Hepatocyte (in vitro differentiated cells): Measurements from ENCODE around the gene TMEM192. TPM values are rescaled to one million over a fixed set of nuclear protein-coding genes. Genes with fewer than 3 reads are reported as not detected.

Source experiments
- DNase-seq: peaks from one replicate; pipeline ENCODE4 v3.0.0-alpha.2; 2016; ENCODE audit warnings: low spot score
- H2AFZ ChIP-seq: fragments of 200-600 bp; sonication (generic); 2 replicates; pipeline ENCODE4 v1.6.0; 2016; ENCODE audit warnings: antibody characterized with exemption, mild to moderate bottlenecking
- H3K27ac ChIP-seq: fragments of 200-600 bp; sonication (generic); 2 replicates; pipeline ENCODE4 v1.5.1; 2016; ENCODE audit warnings: mild to moderate bottlenecking
- H3K27me3 ChIP-seq: fragments of 200-600 bp; sonication (generic); 2 replicates; pipeline ENCODE4 v1.6.1; 2016
- H3K36me3 ChIP-seq: fragments of 200-600 bp; sonication (generic); replicated peaks from 2 replicates; pipeline ENCODE4 v1.5.1; 2016; ENCODE audit warnings: low read depth; ENCODE audit not compliant: insufficient read depth
- H3K4me1 ChIP-seq: fragments of 200-600 bp; sonication (generic); 2 replicates; pipeline ENCODE4 v1.5.1; 2016; ENCODE audit warnings: mild to moderate bottlenecking, moderate library complexity; ENCODE audit not compliant: insufficient read depth
- H3K4me2 ChIP-seq: fragments of 200-600 bp; sonication (generic); 2 replicates; pipeline ENCODE4 v1.6.0; 2016
- H3K4me3 ChIP-seq: fragments of 200-600 bp; sonication (generic); 2 replicates; pipeline ENCODE4 v1.5.1; 2016; ENCODE audit warnings: mild to moderate bottlenecking
- H3K79me2 ChIP-seq: fragments of 200-600 bp; sonication (generic); 2 replicates; pipeline ENCODE4 v1.6.0; 2017; ENCODE audit warnings: mild to moderate bottlenecking
- H3K9me2 ChIP-seq: fragments of 200-600 bp; sonication (generic); replicated peaks from 2 replicates; pipeline ENCODE4 v1.6.0; 2017; ENCODE audit warnings: mild to moderate bottlenecking; ENCODE audit not compliant: insufficient read depth
- H3K9me3 ChIP-seq: fragments of 200-600 bp; sonication (generic); 2 replicates; pipeline ENCODE4 v1.5.1; 2016; ENCODE audit warnings: low read depth, mild to moderate bottlenecking
- H4K20me1 ChIP-seq: fragments of 200-600 bp; sonication (generic); 2 replicates; pipeline ENCODE4 v1.6.0; 2016; ENCODE audit warnings: mild to moderate bottlenecking; ENCODE audit not compliant: insufficient read depth, poor library complexity, severe bottlenecking
- CTCF ChIP-seq: fragments of 200-600 bp; sonication (generic); IDR thresholded peaks from 2 replicates; pipeline ENCODE4 v1.5.1; 2016; ENCODE audit warnings: antibody characterized with exemption, mild to moderate bottlenecking; ENCODE audit not compliant: poor library complexity
- EZH2 ChIP-seq: fragments of 200-600 bp; sonication (generic); IDR thresholded peaks from 2 replicates; pipeline ENCODE4 v1.6.1; 2016; ENCODE audit warnings: antibody characterized with exemption, mild to moderate bottlenecking, borderline replicate concordance
- EZH2phosphoT487 ChIP-seq: fragments of 200-600 bp; sonication (generic); IDR thresholded peaks from one replicate; pipeline ENCODE4 v1.6.1; 2018; ENCODE audit warnings: antibody characterized with exemption, mild to moderate bottlenecking, low read depth, moderate library complexity; ENCODE audit not compliant: unreplicated experiment, severe bottlenecking
- WGBS: methylation state at CpG from one replicate; pipeline ENCODE4 v1.1.6; 2016; ENCODE audit warnings: low lambda C conversion rate; ENCODE audit errors: missing lambda C conversion rate; 5-methylcytosine and 5-hydroxymethylcytosine counted together
- polyA plus RNA-seq: library from polyadenylated mRNA; unstranded; fragments of >200 nt; fragmentation: Nextera tagmentation; extraction: Ambion mirVana; gene quantifications from 2 replicates; pipeline ENCODE4 v1.2.1, GENCODE V29; 2016
- total RNA-seq: library from RNA; depleted of rRNA; stranded (reverse); fragments of >200 nt; gene quantifications from 2 replicates; pipeline ENCODE4 v1.2.3, GENCODE V29; 2014

The TMEM192 gene
- total and polyA plus RNA-seq, 2 experiments from 2014 or later = 22.5 to 34.7 TPM

- H3K9me2 ChIP-seq = no peaks in the 10 kb centered on the region
- no peaks in the 10 kb centered on the region for H3K27me3 ChIP-seq
- H3K9me3 ChIP-seq = no peaks in the 10 kb centered on the region
- H4K20me1 ChIP-seq = no peaks in the 10 kb centered on the region
- no peak overlapping the region for H3K4me3 ChIP-seq
- no peak overlapping the region for H3K27ac ChIP-seq
- no peak overlapping the region for H3K4me2 ChIP-seq
- H3K79me2 ChIP-seq = no peaks in the 10 kb centered on the region
- H2AFZ ChIP-seq = no peak overlapping the region
- DNase-seq = no peak
- H3K36me3 ChIP-seq = no peaks in the 10 kb centered on the region
- WGBS = 64% methylated on average over 4 of the region's 4 CpGs
- no peak for TF ChIP-seq EZH2
- no peak for TF ChIP-seq CTCF
- TF ChIP-seq EZH2phosphoT487 = no peak
- peaks cover 4% of the 10 kb centered on the region for H3K4me1 ChIP-seq
Observed at GRCh38 chr4:165118256-165118909, 5.7 kb upstream of the TMEM192 start.

GRCh38 chr4:165115301-165115700 lies 2.6 kb upstream of the TMEM192 start:
- no peak overlapping the region for H2AFZ ChIP-seq
- H3K27me3 ChIP-seq = no peaks in the 10 kb centered on the region
- no peaks in the 10 kb centered on the region for H3K9me3 ChIP-seq
- H3K4me3 ChIP-seq = no peak overlapping the region
- no peaks in the 10 kb centered on the region for H3K9me2 ChIP-seq
- no peak for TF ChIP-seq EZH2
- no peak for TF ChIP-seq CTCF
- TF ChIP-seq EZH2phosphoT487 = no peak
- H4K20me1 ChIP-seq = no peaks in the 10 kb centered on the region
- peaks cover 4% of the 10 kb centered on the region for H3K4me1 ChIP-seq
- 98% methylated on average over 3 of the region's 3 CpGs for WGBS
- no peak overlapping the region for H3K4me2 ChIP-seq
- no peak for DNase-seq
- peaks cover 18% of the 10 kb centered on the region for H3K79me2 ChIP-seq
- no peak overlapping the region for H3K27ac ChIP-seq
- no peaks in the 10 kb centered on the region for H3K36me3 ChIP-seq

- Histone ChIP-seq H3K79me2 (peaks cover 18% of the 10 kb centered on the region), H2AFZ (peak overlapping the region; percentile 95), H3K9me2 (no peaks in the 10 kb centered on the region), H4K20me1 (no peaks in the 10 kb centered on the region), H3K27me3 (no peaks in the 10 kb centered on the region), H3K9me3 (no peaks in the 10 kb centered on the region), H3K4me2 (peak overlapping the region; percentile 86), H3K4me3 (peak overlapping the region; percentile 68), H3K4me1 (peaks cover 4% of the 10 kb centered on the region), H3K36me3 (no peaks in the 10 kb centered on the region), H3K27ac (peak overlapping the region; percentile 95)
- TF ChIP-seq CTCF = no peak
- no peak for TF ChIP-seq EZH2phosphoT487
- TF ChIP-seq EZH2 = no peak
- WGBS = 7% methylated on average over 17 of the region's 17 CpGs
- DNase-seq = no peak
Observed at GRCh38 chr4:165111906-165112367, 723 bp downstream of the TMEM192 start.
